Motor neuron (in vitro differentiated cells): Measurements from ENCODE around the gene PBX4. TPM values are rescaled to one million over a fixed set of nuclear protein-coding genes. Genes with fewer than 3 reads are reported as not detected.
A peak's percentile ranks its signal among the peaks of the same experiment; 100 is the strongest.

Experiments used
- ATAC-seq, 8 experiments: fragments of 200-7000 bp; cut with Tn5 transposase; replicated peaks in 6 of 8; 2 replicates each; pipeline ENCODE4 v1.8.0; 2021; ENCODE audit warnings: mild to moderate bottlenecking in 8 of 8, moderate library complexity in 8 of 8
- H3K27ac ChIP-seq, 2 donors: fragments of 250-450 bp; sonication (Bioruptor Pico); 2 replicates each; pipeline ENCODE4 v1.9.0; 2021; ENCODE audit warnings: antibody characterized with exemption in 2 of 2, mild to moderate bottlenecking in 2 of 2, moderate library complexity in 1 of 2
- H3K4me1 ChIP-seq, 2 donors: fragments of 250-450 bp; sonication (Bioruptor Pico); replicated peaks in 1 of 2; 2 replicates each; pipeline ENCODE4 v1.6.1; 2021; ENCODE audit warnings: antibody characterized with exemption in 2 of 2, mild to moderate bottlenecking in 2 of 2, moderate library complexity in 1 of 2
- H3K4me3 ChIP-seq, 5 donors: fragments of 250-450 bp; sonication (Bioruptor Pico); 2 replicates each; pipeline ENCODE4 v1.9.0; 2021; ENCODE audit warnings: antibody characterized with exemption in 5 of 5, mild to moderate bottlenecking in 5 of 5, moderate library complexity in 4 of 5
- WGBS, 10 experiments: fragments of 450-650 bp; shearing (Covaris generic); methylation state at CpG; one replicate each; pipeline ENCODE4 v1.0.0; 2022; 5-methylcytosine and 5-hydroxymethylcytosine counted together
- in situ Hi-C, 9 experiments: fragments of 400-800 bp; cut with MboI; loops; one replicate each; pipeline ENCODE4 v1.15.0; 2021; ENCODE audit warnings: low sequenced_read_pairs in 9 of 9, low pct_unique_long_range_greater_than_20kb in 2 of 9; ENCODE audit not compliant: unreplicated experiment in 9 of 9
- total RNA-seq, 8 experiments: library from RNA; unstranded; fragments of 300-600 nt; gene quantifications; 2 replicates each; pipeline versions ENCODE4 v1.2.3 to v1.2.4, GENCODE V29; 2022

The PBX4 gene
- total RNA-seq, 8 experiments from 2014 or later: 0.87 to 6.4 (median 3.7) TPM; not detected in 1

- ATAC-seq: no peak
- WGBS, 10 experiments: 20 to 100% (median 85%) methylated on average over 1 to 5 of the region's 27 CpGs; no CpG with 5 or more reads in 6 of the 10 experiments
- H3K27ac ChIP-seq: no peak overlapping the region
- in situ Hi-C loops: loop anchor here in 4 of 9 experiments (10.0 to 25.0 kb wide), 2 partner anchors 109 to 117 kb away; partner anchors contain the start of genes GMIP (in 4 of the 4) and LPAR2 (in 3 of the 4)
- peak overlapping the region in 1 of 5 donors; percentile 40 for H3K4me3 ChIP-seq
- H3K4me1 ChIP-seq: peaks cover 24 to 39% of the 10 kb centered on the region in 2 donors
Measured at GRCh38 chr19:19527674-19528625, 90.5 kb downstream of the PBX4 start.

- Histone ChIP-seq H3K4me3 (no peak overlapping the region), H3K4me1 (peaks cover 22 to 36% of the 10 kb centered on the region in 2 donors), H3K27ac (peak overlapping the region in 1 of 2 donors; percentile 46)
- in situ Hi-C loops: loop anchor here in 4 of 9 experiments (10.0 to 25.0 kb wide), 2 partner anchors 110 to 117 kb away; partner anchors contain the start of genes GMIP (in 4 of the 4) and LPAR2 (in 3 of the 4)
- no peak for ATAC-seq
- 87 to 97% methylated on average over 3 to 6 of the region's 9 CpGs; no CpG with 5 or more reads in 8 of the 10 experiments for WGBS, 10 experiments
Measured at GRCh38 chr19:19527371-19527656, 91.2 kb downstream of the PBX4 start.

- in situ Hi-C loops: loop anchor here in 4 of 9 experiments (10.0 to 25.0 kb wide), 2 partner anchors 111 to 118 kb away; partner anchors contain the start of genes GMIP (in 4 of the 4) and LPAR2 (in 3 of the 4)
- Histone ChIP-seq H3K4me3 (no peak overlapping the region), H3K27ac (peak overlapping the region; percentile 18 to 62), H3K4me1 (peaks cover 22 to 33% of the 10 kb centered on the region in 2 donors)
- peak in 5 of 8 experiments; percentile 7 to 63 (median 58) for ATAC-seq
- 33 to 89% (median 77%) methylated on average over 1 to 7 of the region's 28 CpGs; no CpG with 5 or more reads in 4 of the 10 experiments for WGBS, 10 experiments
Measured at GRCh38 chr19:19526581-19527370, 91.7 kb downstream of the PBX4 start.

- no peak overlapping the region for H3K4me3 ChIP-seq
- H3K4me1 ChIP-seq: peaks cover 22 to 33% of the 10 kb centered on the region in 2 donors
- 83 to 93% (median 83%) methylated on average over 2 to 6 of the region's 23 CpGs; no CpG with 5 or more reads in 5 of the 10 experiments for WGBS, 10 experiments
- in situ Hi-C loops: loop anchor here in 4 of 9 experiments (10.0 to 25.0 kb wide), 2 partner anchors 112 to 119 kb away; partner anchors contain the start of genes GMIP (in 4 of the 4) and LPAR2 (in 3 of the 4)
- peak in 5 of 8 experiments; percentile 14 to 63 (median 46) for ATAC-seq
- peak overlapping the region in 1 of 2 donors; percentile 23 for H3K27ac ChIP-seq
Measured at GRCh38 chr19:19525611-19526380, 92.7 kb downstream of the PBX4 start.

- H3K4me3 ChIP-seq: no peak overlapping the region
- WGBS, 10 experiments: 75 to 100% (median 89%) methylated on average over 2 to 3 of the region's 7 CpGs; no CpG with 5 or more reads in 6 of the 10 experiments
- ATAC-seq: no peak
- H3K27ac ChIP-seq: no peak overlapping the region
- in situ Hi-C loops: loop anchor here in 1 of 9 experiments (10.0 kb wide), 1 partner anchor 121 kb away; the partner anchor contains the start of gene GMIP
- H3K4me1 ChIP-seq: peaks cover 22 to 30% of the 10 kb centered on the region in 2 donors
Measured at GRCh38 chr19:19524053-19524452, 94.4 kb downstream of the PBX4 start.

GRCh38 chr19:19523177-19523576 lies 95.3 kb downstream of the PBX4 start:
- Histone ChIP-seq H3K27ac (no peak overlapping the region), H3K4me1 (peaks cover 19 to 23% of the 10 kb centered on the region in 2 donors), H3K4me3 (no peak overlapping the region)
- WGBS, 10 experiments: 63 to 100% (median 89%) methylated on average over 1 to 3 of the region's 3 CpGs
- no peak for ATAC-seq
- in situ Hi-C loops: loop anchor here in 1 of 9 experiments (10.0 kb wide), 1 partner anchor 122 kb away; the partner anchor contains the start of gene GMIP

GRCh38 chr19:19520989-19521388 lies 97.5 kb downstream of the PBX4 start:
- ATAC-seq: no peak
- 68 to 100% (median 92%) methylated on average over 1 to 6 of the region's 6 CpGs; no CpG with 5 or more reads in 1 of the 10 experiments for WGBS, 10 experiments
- H3K4me1 ChIP-seq: peaks cover 16 to 17% of the 10 kb centered on the region in 2 donors
- in situ Hi-C loops: loop anchor here in 1 of 9 experiments (10.0 kb wide), 1 partner anchor 124 kb away; the partner anchor contains the start of gene GMIP
- H3K27ac ChIP-seq: no peak overlapping the region
- H3K4me3 ChIP-seq: no peak overlapping the region

GRCh38 chr19:19517235-19517619 lies 101.3 kb downstream of the PBX4 start:
- peaks cover 7 to 10% of the 10 kb centered on the region in 2 donors for H3K4me1 ChIP-seq
- H3K27ac ChIP-seq: no peak overlapping the region
- ATAC-seq: peak in 1 of 8 experiments; percentile 6
- in situ Hi-C loops: no loop called here
- H3K4me3 ChIP-seq: peak overlapping the region in 3 of 5 donors; percentile 81 to 99 (median 85)
- WGBS, 10 experiments: 10 to 93% (median 80%) methylated on average over 1 to 9 of the region's 10 CpGs; no CpG with 5 or more reads in 1 of the 10 experiments

- Histone ChIP-seq H3K4me1 (peaks cover 7 to 10% of the 10 kb centered on the region in 2 donors), H3K4me3 (peak within 1 kb of the TSS; percentile 81 to 99 (median 85)), H3K27ac (peak within 1 kb of the TSS; percentile 79 to 84)
- peak; percentile 92 to 97 (median 96) for ATAC-seq
- 0 to 28% (median 8%) methylated on average over 2 to 17 of the region's 61 CpGs; no CpG with 5 or more reads in 3 of the 10 experiments for WGBS, 10 experiments
- in situ Hi-C loops: no loop called here
Measured at GRCh38 chr19:19515642-19516519, 102.6 kb downstream of the PBX4 start, which contains the start of gene NDUFA13. Gene NDUFA13 (plus strand): TSS chr19:19516225. CDS start chr19:19516239, 14 bp downstream.

GRCh38 chr19:19514881-19515641 lies 103.4 kb downstream of the PBX4 start, which contains the start of gene TSSK6:
Gene TSSK6 (minus strand): TSS chr19:19515548. CDS start chr19:19515427, 121 bp downstream.
- H3K27ac ChIP-seq: peak within 1 kb of the TSS; percentile 79 to 84
- peaks cover 7 to 10% of the 10 kb centered on the region in 2 donors for H3K4me1 ChIP-seq
- WGBS, 10 experiments: 83 to 100% (median 95%) methylated on average over 2 to 7 of the region's 74 CpGs; no CpG with 5 or more reads in 5 of the 10 experiments
- in situ Hi-C loops: no loop called here
- no peak for ATAC-seq
- H3K4me3 ChIP-seq: peak within 1 kb of the TSS; percentile 81 to 99 (median 85)
